Tibial artery (tissue), 4 donors: Measurements from ENCODE around the gene C19orf12.

Experiments used
- DNase-seq, 2 donors: peaks; one replicate each; pipeline ENCODE4 v3.0.0-alpha.2; 2019
- H3K27ac ChIP-seq, 2 donors: fragments of 200-600 bp; sonication (generic) in 1 of 2; 1 replicate in 1 of 2; 2 replicates in 1 of 2; pipeline ENCODE4 v1.5.1; 2018 to 2019; ENCODE audit warnings: mild to moderate bottlenecking in 1 of 2
- H3K27me3 ChIP-seq, 2 donors: fragments of 200-600 bp; sonication (generic) in 1 of 2; one replicate each; pipeline versions ENCODE4 v1.5.1 to v1.6.0; 2016 to 2019
- H3K36me3 ChIP-seq, 3 donors: fragments of 200-600 bp; sonication (generic) in 2 of 3; one replicate each; pipeline ENCODE4 v1.5.1; 2016 to 2019; ENCODE audit warnings: mild to moderate bottlenecking in 2 of 3
- H3K4me1 ChIP-seq, 4 donors: fragments of 200-600 bp; sonication (generic) in 2 of 4; 1 replicate in 3 of 4; 2 replicates in 1 of 4; pipeline ENCODE4 v1.5.1; 2016 to 2019
- H3K4me3 ChIP-seq, 2 donors: fragments of 200-600 bp; sonication (generic) in 1 of 2; 1 replicate in 1 of 2; 2 replicates in 1 of 2; pipeline ENCODE4 v1.5.1; 2018 to 2019; ENCODE audit warnings: mild to moderate bottlenecking in 2 of 2
- H3K9me3 ChIP-seq, 3 donors: fragments of 200-600 bp; sonication (generic) in 1 of 3; one replicate each; pipeline ENCODE4 v1.5.1; 2016 to 2019
- CTCF ChIP-seq, 2 experiments: fragments of 200-600 bp in 1 of 2; fragments of 450-650 bp in 1 of 2; IDR thresholded peaks; one replicate each; pipeline ENCODE4 v1.5.1; 2017 to 2019; ENCODE audit warnings: antibody characterized with exemption in 2 of 2, mild to moderate bottlenecking in 1 of 2, moderate library complexity in 1 of 2
- intact Hi-C: fragments of 100-400 bp; cut with DNase I; formaldehyde crosslinking; loops from one replicate; pipeline ENCODE4 v1.15.0; 2023; ENCODE audit warnings: low total_unique reads

C19orf12 gene

DNA sequence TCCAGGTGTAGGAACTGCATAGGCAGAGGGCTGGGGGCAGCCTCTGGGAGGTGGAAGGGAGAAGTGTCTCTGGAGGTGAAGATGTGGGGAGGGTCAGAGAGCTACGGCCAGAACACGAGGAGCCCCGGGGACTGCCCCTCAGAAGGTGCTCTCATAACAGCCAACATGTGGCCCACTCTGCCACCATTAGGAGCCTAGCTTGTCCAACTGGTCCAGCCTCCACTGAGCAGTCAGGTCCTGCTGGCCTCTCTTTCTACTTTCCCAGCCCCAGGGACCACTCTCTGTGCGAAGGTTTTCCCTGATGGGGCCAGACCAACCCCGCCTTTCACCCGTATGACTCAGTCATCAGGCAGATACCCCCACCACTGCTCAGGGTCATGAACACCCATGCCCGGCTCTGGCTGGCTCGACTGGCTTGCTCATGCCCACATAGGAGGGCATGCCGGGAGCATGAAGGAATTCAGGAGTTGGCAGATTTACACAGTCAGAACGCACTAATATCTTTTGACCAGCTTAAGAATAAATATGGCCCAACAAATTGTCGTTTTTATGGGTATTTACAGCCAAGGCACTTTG is 37.5 kb upstream of the C19orf12 start:
- Histone ChIP-seq H3K36me3 (no peaks in the 10 kb centered on the region), H3K27ac (no peak overlapping the region), H3K4me3 (no peak overlapping the region), H3K9me3 (no peaks in the 10 kb centered on the region), H3K27me3 (peaks cover 0 to 32% of the 10 kb centered on the region in 2 donors), H3K4me1 (no peaks in the 10 kb centered on the region)
- intact Hi-C loops = no loop called here
- TF ChIP-seq CTCF (IDR thresholded peaks at IDR 0.05) = no peak
- DNase-seq = no peak

- intact Hi-C loops = no loop called here
- Histone ChIP-seq H3K27ac (no peak overlapping the region), H3K27me3 (peaks cover 0 to 28% of the 10 kb centered on the region in 2 donors), H3K36me3 (no peaks in the 10 kb centered on the region), H3K4me3 (no peak overlapping the region), H3K4me1 (no peaks in the 10 kb centered on the region), H3K9me3 (no peaks in the 10 kb centered on the region)
- TF ChIP-seq CTCF (IDR thresholded peaks at IDR 0.05) = no peak
- no peak for DNase-seq
These were observed 36.9 kb upstream of the C19orf12 start for GRCh38 chr19:29751932-29752331.

DNA sequence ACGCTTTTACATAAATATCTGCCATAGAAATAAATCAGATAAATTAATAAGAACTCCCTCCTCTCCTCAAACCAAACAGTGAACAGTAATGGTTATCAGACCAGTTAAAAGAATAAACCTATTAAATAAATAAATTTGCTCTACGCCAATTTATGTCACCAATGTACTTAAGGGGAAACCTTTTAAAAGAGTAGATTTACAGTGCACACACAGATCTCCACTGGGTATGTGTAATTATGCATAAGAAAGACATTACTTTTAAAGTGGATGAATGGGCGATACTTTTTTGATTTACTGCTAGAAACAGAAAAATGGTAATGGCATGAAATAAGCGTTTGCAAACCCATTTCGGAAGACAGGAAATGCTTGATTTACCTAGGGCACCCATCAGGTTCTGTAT is 34.9 kb upstream of the C19orf12 start:
- no peak for DNase-seq
- H3K36me3 ChIP-seq = no peaks in the 10 kb centered on the region
- H3K4me1 ChIP-seq = no peaks in the 10 kb centered on the region
- intact Hi-C loops = no loop called here
- H3K27me3 ChIP-seq = peaks cover 0 to 34% of the 10 kb centered on the region in 2 donors
- no peak overlapping the region for H3K4me3 ChIP-seq
- no peak for TF ChIP-seq CTCF (IDR thresholded peaks at IDR 0.05)
- no peaks in the 10 kb centered on the region for H3K9me3 ChIP-seq
- no peak overlapping the region for H3K27ac ChIP-seq

DNA sequence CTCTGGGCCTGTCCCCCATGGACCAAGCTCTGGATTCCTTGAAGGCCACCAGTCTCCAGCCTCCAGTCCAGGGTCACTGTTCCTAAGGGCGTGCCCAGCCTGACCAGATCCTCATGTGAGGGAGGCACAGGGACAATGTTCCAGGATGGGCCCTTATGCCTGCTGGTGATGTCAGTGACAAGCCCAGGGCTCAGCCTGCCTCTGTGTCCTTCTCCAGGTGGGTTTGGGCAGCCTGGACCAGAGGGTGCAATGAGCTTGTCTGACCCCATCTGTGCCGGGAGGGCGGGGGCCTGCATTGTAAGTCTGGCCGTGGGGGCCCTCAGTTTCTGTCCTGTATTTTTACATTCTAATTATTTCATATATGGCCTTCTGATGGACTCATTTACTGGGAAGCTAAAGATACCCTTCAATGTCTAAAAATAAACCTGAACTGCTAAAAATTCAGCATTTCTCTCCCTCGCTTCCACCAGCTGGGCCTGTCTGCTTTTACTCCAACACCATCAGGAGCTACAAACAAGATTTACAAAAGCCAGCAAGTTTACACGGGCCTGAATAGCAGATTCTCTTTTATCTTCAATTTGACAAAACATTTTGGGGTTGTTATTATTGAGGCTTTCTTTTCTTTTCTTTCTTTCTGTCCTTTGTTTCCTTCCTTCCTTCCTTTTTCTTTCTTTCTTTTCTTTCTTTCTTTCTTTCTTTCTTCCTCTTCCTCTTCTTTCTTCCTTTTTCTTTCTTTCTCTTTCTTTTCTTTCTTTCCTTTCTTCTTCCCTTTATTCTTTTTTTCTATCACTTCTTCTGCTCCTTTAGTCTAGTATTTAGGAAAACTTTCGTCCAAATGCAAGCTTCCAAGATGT is 34.2 kb upstream of the C19orf12 start:
- no peak for DNase-seq

GRCh38 chr19:29745253-29745652 is 30.2 kb upstream of the C19orf12 start:
- no peaks in the 10 kb centered on the region for H3K36me3 ChIP-seq
- intact Hi-C loops = no loop called here
- H3K4me3 ChIP-seq = no peak overlapping the region
- no peak for DNase-seq
- H3K4me1 ChIP-seq = no peaks in the 10 kb centered on the region
- peaks cover 0 to 25% of the 10 kb centered on the region in 2 donors for H3K27me3 ChIP-seq
- no peak overlapping the region for H3K27ac ChIP-seq
- no peaks in the 10 kb centered on the region for H3K9me3 ChIP-seq
- TF ChIP-seq CTCF (IDR thresholded peaks at IDR 0.05) = no peak

More for the DNA sequence above, 34.2 kb upstream of the C19orf12 start:
- Histone ChIP-seq H3K4me3 (no peak overlapping the region), H3K27ac (no peak overlapping the region), H3K36me3 (no peaks in the 10 kb centered on the region), H3K9me3 (no peaks in the 10 kb centered on the region), H3K27me3 (peaks cover 0 to 34% of the 10 kb centered on the region in 2 donors), H3K4me1 (no peaks in the 10 kb centered on the region)
- no peak for TF ChIP-seq CTCF (IDR thresholded peaks at IDR 0.05)
- intact Hi-C loops = no loop called here
